PC-3 (cell line): ENCODE data around the gene ATP1B3. TPM values are rescaled to one million over a fixed set of nuclear protein-coding genes. Genes with fewer than 3 reads are reported as not detected.

Experiments used
- ATAC-seq: fragments of 200-7000 bp; cut with Tn5 transposase; 2 replicates; pipeline ENCODE4 v1.9.1; 2020; ENCODE audit warnings: mild to moderate bottlenecking, moderate library complexity
- BruUV-seq: library from RNA; stranded (reverse); fragments of 400-500 nt; replicated peaks from 2 replicates; lab custom pipeline; 2021; lab: Mats Ljungman, UMichigan
- CTCF ChIA-PET: fragments of 300-600 bp; sonication (Branson Sonifier 250); formaldehyde crosslinking; loops from one replicate; lab custom pipeline; 2022; ENCODE audit warnings: antibody characterized with exemption; lab: Charles Lee
- POLR2A ChIA-PET: fragments of 300-600 bp; sonication (Branson Sonifier 250); formaldehyde crosslinking; loops from one replicate; lab custom pipeline; 2022; ENCODE audit warnings: antibody characterized with exemption; ENCODE audit not compliant: unreplicated experiment; lab: Charles Lee
- DNase-seq: peaks from one replicate; pipeline ENCODE4 v3.0.0-alpha.2; 2015
- H2AFZ ChIP-seq: fragments of 300-600 bp; sonication (generic); 2 replicates; pipeline ENCODE4 v1.6.0; 2016; ENCODE audit warnings: antibody characterized with exemption, low read length
- H3F3A ChIP-seq: fragments of 300-600 bp; sonication (generic); one replicate; pipeline ENCODE4 v1.6.0; 2017; ENCODE audit warnings: antibody characterized with exemption, low read length, control low read depth, mild to moderate bottlenecking; ENCODE audit not compliant: unreplicated experiment
- H3K27ac ChIP-seq: fragments of 300-600 bp; sonication (generic); 2 replicates; pipeline ENCODE4 v1.5.1; 2016; ENCODE audit warnings: mild to moderate bottlenecking, low read length
- H3K27me3 ChIP-seq: fragments of 300-600 bp; sonication (generic); 2 replicates; pipeline ENCODE4 v1.6.1; 2016; ENCODE audit warnings: low read length, mixed read lengths
- H3K36me3 ChIP-seq: fragments of 300-600 bp; sonication (generic); 2 replicates; pipeline ENCODE4 v1.6.1; 2016; ENCODE audit warnings: low read depth, mixed run types, low read length, mixed read lengths
- H3K4me1 ChIP-seq: fragments of 300-600 bp; sonication (generic); 2 replicates; pipeline ENCODE4 v1.5.1; 2016; ENCODE audit warnings: low read length; ENCODE audit not compliant: insufficient read depth
- H3K4me2 ChIP-seq: fragments of 300-600 bp; sonication (generic); 2 replicates; pipeline ENCODE4 v1.6.0; 2016; ENCODE audit warnings: low read length
- H3K4me3 ChIP-seq: fragments of 300-600 bp; sonication (generic); 2 replicates; pipeline ENCODE4 v1.5.1; 2016; ENCODE audit warnings: mild to moderate bottlenecking, low read length, mixed read lengths
- H3K79me2 ChIP-seq: fragments of 300-600 bp; sonication (generic); 2 replicates; pipeline ENCODE4 v1.6.1; 2017; ENCODE audit warnings: low read length, mixed read lengths
- H3K9ac ChIP-seq: fragments of 300-600 bp; sonication (generic); 2 replicates; pipeline ENCODE4 v1.6.0; 2016; ENCODE audit warnings: mild to moderate bottlenecking, low read length
- H3K9me2 ChIP-seq: fragments of 300-600 bp; sonication (generic); replicated peaks from 2 replicates; pipeline ENCODE4 v1.6.1; 2016; ENCODE audit warnings: mixed run types, low read length, mixed read lengths
- H3K9me3 ChIP-seq: fragments of 300-600 bp; sonication (generic); 2 replicates; pipeline ENCODE4 v1.6.1; 2016; ENCODE audit warnings: low read length, mixed read lengths
- H4K20me1 ChIP-seq: fragments of 300-600 bp; sonication (generic); 2 replicates; pipeline ENCODE4 v1.6.1; 2016; ENCODE audit warnings: low read length, mixed read lengths
- CTCF ChIP-seq: fragments of 300-600 bp; sonication (generic); conservative IDR thresholded peaks from 2 replicates; pipeline ENCODE4 v1.5.1; 2017; ENCODE audit warnings: antibody characterized with exemption, low read depth, mild to moderate bottlenecking, low read length
- EZH2 ChIP-seq: fragments of 300-600 bp; sonication (generic); IDR thresholded peaks from one replicate; pipeline ENCODE4 v1.6.1; 2017; ENCODE audit warnings: antibody characterized with exemption, mild to moderate bottlenecking, low read length; ENCODE audit not compliant: unreplicated experiment
- EZH2phosphoT487 ChIP-seq: fragments of 300-600 bp; sonication (generic); IDR thresholded peaks from 2 replicates; pipeline ENCODE4 v1.6.1; 2018; ENCODE audit warnings: mild to moderate bottlenecking, antibody characterized with exemption, low read length, borderline replicate concordance
- intact Hi-C: fragments of 100-400 bp; cut with micrococcal nuclease; formaldehyde crosslinking; loops from 2 replicates; pipeline ENCODE4 v1.9.0; 2023
- total RNA-seq: library from RNA; depleted of rRNA; stranded (reverse); fragments of >200 nt; gene quantifications from 2 replicates; pipeline ENCODE4 v1.2.3, GENCODE V29; 2014

Gene ATP1B3
- total RNA-seq, 1 experiment from 2014 or later = 20.6 TPM

- Histone ChIP-seq H3K27me3 (no peaks in the 10 kb centered on the region), H3K4me1 (no peaks in the 10 kb centered on the region)
- POLR2A ChIA-PET = no interaction called here
Measured at GRCh38 chr3:141913150-141913811, 36.8 kb downstream of the ATP1B3 start.

GRCh38 chr3:141914311-141914710, 37.9 kb downstream of the ATP1B3 start:
- no TSS peak for BruUV-seq

More at GRCh38 chr3:141913150-141913811, 36.8 kb downstream of the ATP1B3 start:
- BruUV-seq = no TSS peak
- peak; percentile 71 for DNase-seq
- intact Hi-C loops = loop anchor here (1.0 to 10.0 kb wide), 4 partner anchors 36 to 336 kb away; partner anchors contain the start of genes ATP1B3 and RNF7
- Histone ChIP-seq H3K27ac (no peak overlapping the region), H3K9me2 (no peaks in the 10 kb centered on the region), H3K9ac (no peak overlapping the region), H4K20me1 (no peaks in the 10 kb centered on the region), H3K9me3 (no peaks in the 10 kb centered on the region), H3K4me3 (no peak overlapping the region), H3K36me3 (peaks cover 2% of the 10 kb centered on the region; the same call in 1 of the 2 replicates), H3K4me2 (no peak overlapping the region), H2AFZ (no peak overlapping the region), H3K79me2 (no peaks in the 10 kb centered on the region), H3F3A (no peaks in the 10 kb centered on the region)
- TF ChIP-seq EZH2 (no peak), EZH2phosphoT487 (no peak), CTCF (peak; percentile 75)
- CTCF ChIA-PET = interaction anchor here (0.6 to 1.1 kb wide), 2 partner anchors 36 to 335 kb away, joined by 3 to 7 read pairs; partner anchors contain the start of gene ATP1B3
- peak; percentile 70 for ATAC-seq

GRCh38 chr3:141915016-141915415, 38.6 kb downstream of the ATP1B3 start:
- no peak for DNase-seq
- H3K79me2 ChIP-seq = no peaks in the 10 kb centered on the region
- no peak overlapping the region for H3K4me2 ChIP-seq
- no peaks in the 10 kb centered on the region for H3K9me3 ChIP-seq
- H3K36me3 ChIP-seq = peaks cover 2% of the 10 kb centered on the region; the same call in 1 of the 2 replicates
- no peak overlapping the region for H3K27ac ChIP-seq
- BruUV-seq = no TSS peak
- ChIA-PET POLR2A (no interaction called here), CTCF (no interaction called here)
- H3K4me3 ChIP-seq = no peak overlapping the region
- no peaks in the 10 kb centered on the region for H3K4me1 ChIP-seq
- no peaks in the 10 kb centered on the region for H4K20me1 ChIP-seq
- intact Hi-C loops = loop anchor here (10.0 kb wide), 1 partner anchor 80 kb away; no protein-coding TSS in a partner anchor
- no peaks in the 10 kb centered on the region for H3K27me3 ChIP-seq
- no peak overlapping the region for H2AFZ ChIP-seq
- no peak overlapping the region for H3K9ac ChIP-seq
- no peaks in the 10 kb centered on the region for H3F3A ChIP-seq
- ATAC-seq = no peak
- H3K9me2 ChIP-seq = no peaks in the 10 kb centered on the region
- no peak for TF ChIP-seq CTCF
- no peak for TF ChIP-seq EZH2phosphoT487
- TF ChIP-seq EZH2 = no peak

More at GRCh38 chr3:141914311-141914710, 37.9 kb downstream of the ATP1B3 start:
- no peak overlapping the region for H2AFZ ChIP-seq
- no peak overlapping the region for H3K4me2 ChIP-seq
- CTCF ChIA-PET = no interaction called here
- H3K79me2 ChIP-seq = no peaks in the 10 kb centered on the region
- DNase-seq = no peak
- ATAC-seq = no peak
- H3K27me3 ChIP-seq = no peaks in the 10 kb centered on the region
- no peaks in the 10 kb centered on the region for H3F3A ChIP-seq
- no peak overlapping the region for H3K27ac ChIP-seq
- no peak overlapping the region for H3K9ac ChIP-seq
- TF ChIP-seq EZH2 = no peak
- TF ChIP-seq EZH2phosphoT487 = no peak
- no peaks in the 10 kb centered on the region for H3K9me3 ChIP-seq
- no peak overlapping the region for H3K4me3 ChIP-seq
- H3K36me3 ChIP-seq = peaks cover 2% of the 10 kb centered on the region; the same call in 1 of the 2 replicates
- no peaks in the 10 kb centered on the region for H3K4me1 ChIP-seq
- H3K9me2 ChIP-seq = no peaks in the 10 kb centered on the region
- POLR2A ChIA-PET = no interaction called here
- H4K20me1 ChIP-seq = no peaks in the 10 kb centered on the region
- intact Hi-C loops = loop anchor here (5.0 to 10.0 kb wide), 3 partner anchors 37 to 337 kb away; partner anchors contain the start of gene ATP1B3
